WTC11 (cell line): ENCODE measurements around the gene EPM2A.

Experiments used
- ATF2 ChIP-seq: sonication (generic); formaldehyde crosslinking; IDR thresholded peaks from 2 replicates; pipeline ENCODE4 v1.8.1; 2022; ENCODE audit warnings: low read depth, missing genetic modification reagents, borderline replicate concordance
- ATF6 ChIP-seq: sonication (generic); formaldehyde crosslinking; IDR thresholded peaks from 2 replicates; pipeline ENCODE4 v1.8.1; 2023; ENCODE audit warnings: mild to moderate bottlenecking, missing genetic modification reagents
- CREB1 ChIP-seq: sonication (generic); formaldehyde crosslinking; IDR thresholded peaks from 2 replicates; pipeline ENCODE4 v1.8.0; 2023; ENCODE audit warnings: mild to moderate bottlenecking, missing genetic modification reagents
- CREM ChIP-seq: sonication (generic); formaldehyde crosslinking; IDR thresholded peaks from 2 replicates; pipeline ENCODE4 v1.8.1; 2022; ENCODE audit warnings: mild to moderate bottlenecking, missing genetic modification reagents, moderate library complexity
- CTCF ChIP-seq: fragments of 200-600 bp; IDR thresholded peaks from 2 replicates; pipeline ENCODE4 v1.8.0; 2022; ENCODE audit warnings: antibody characterized with exemption
- E2F1 ChIP-seq: sonication (generic); formaldehyde crosslinking; IDR thresholded peaks from 2 replicates; pipeline ENCODE4 v1.8.0; 2022; ENCODE audit warnings: mild to moderate bottlenecking, missing genetic modification reagents
- GABPB1 ChIP-seq: sonication (generic); formaldehyde crosslinking; IDR thresholded peaks from 2 replicates; pipeline ENCODE4 v1.8.1; 2023; ENCODE audit warnings: mild to moderate bottlenecking, missing genetic modification reagents
- NFYB ChIP-seq: sonication (generic); formaldehyde crosslinking; conservative IDR thresholded peaks from 2 replicates; pipeline ENCODE4 v1.8.0; 2022; ENCODE audit warnings: low read depth, missing genetic modification reagents
- NR3C1 ChIP-seq: sonication (generic); formaldehyde crosslinking; conservative IDR thresholded peaks from 2 replicates; pipeline ENCODE4 v1.8.1; 2023; ENCODE audit warnings: low read depth, mild to moderate bottlenecking, missing genetic modification reagents
- RORB ChIP-seq: fragments of 250-450 bp; sonication (Bioruptor Pico); IDR thresholded peaks from 2 replicates; pipeline ENCODE4 v1.9.0; 2021; ENCODE audit warnings: mild to moderate bottlenecking
- SMAD3 ChIP-seq: sonication (generic); formaldehyde crosslinking; IDR thresholded peaks from 2 replicates; pipeline ENCODE4 v1.8.0; 2022; ENCODE audit warnings: missing genetic modification reagents, mild to moderate bottlenecking, borderline replicate concordance
- USF1 ChIP-seq: sonication (generic); formaldehyde crosslinking; IDR thresholded peaks from 2 replicates; pipeline ENCODE4 v1.8.0; 2022; ENCODE audit warnings: mild to moderate bottlenecking, missing genetic modification reagents
- ZNF317 ChIP-seq: sonication (generic); formaldehyde crosslinking; IDR thresholded peaks from 2 replicates; pipeline ENCODE4 v1.8.1; 2023; ENCODE audit warnings: low read depth, mild to moderate bottlenecking, moderate library complexity, missing genetic modification reagents, borderline replicate concordance

GRCh38 chr6:145603991-145604390 is 131.3 kb downstream of the EPM2A start:
- TF ChIP-seq USF1 (no peak), CREM (CRISPR knock-in tag) (no peak), GABPB1 (CRISPR knock-in tag) (no peak), CTCF (no peak), ATF2 (CRISPR knock-in tag) (no peak), ATF6 (CRISPR knock-in tag) (no peak), ZNF317 (no peak), NR3C1 (CRISPR knock-in tag) (no peak), RORB (CRISPR knock-in tag) (no peak), NFYB (CRISPR knock-in tag) (no peak), SMAD3 (CRISPR knock-in tag) (no peak), CREB1 (CRISPR knock-in tag) (no peak), E2F1 (no peak)
